GM12878 (cell line): Measurements from ENCODE around the gene PRM3. TPM values are rescaled to one million over a fixed set of nuclear protein-coding genes. Genes with fewer than 3 reads are reported as not detected.

Experiments used
- ATF2 ChIP-seq: IDR thresholded peaks from 2 replicates; pipeline ENCODE4 v1.6.1; 2012; ENCODE audit warnings: low read length, inconsistent platforms
- BACH1 ChIP-seq: fragments of 450-650 bp; IDR thresholded peaks from 2 replicates; pipeline ENCODE4 v1.6.1; 2017; ENCODE audit warnings: mild to moderate bottlenecking, borderline replicate concordance
- CHD4 ChIP-seq: fragments of 200-600 bp; sonication (generic); IDR thresholded peaks from 2 replicates; pipeline ENCODE4 v1.6.1; 2016; ENCODE audit warnings: mild to moderate bottlenecking
- E4F1 ChIP-seq: fragments of 450-650 bp; IDR thresholded peaks from 2 replicates; pipeline ENCODE4 v1.6.1; 2018; ENCODE audit warnings: borderline replicate concordance, mild to moderate bottlenecking; ENCODE audit not compliant: partially characterized antibody
- FOXK2 ChIP-seq: fragments of 450-650 bp; IDR thresholded peaks from 2 replicates; pipeline ENCODE4 v1.6.1; 2017; ENCODE audit warnings: mild to moderate bottlenecking, moderate library complexity
- IRF3 ChIP-seq: fragments of 450-650 bp; IDR thresholded peaks from 2 replicates; pipeline ENCODE4 v1.6.1; 2014; ENCODE audit warnings: mild to moderate bottlenecking
- NR2C1 ChIP-seq: fragments of 450-650 bp; IDR thresholded peaks from 2 replicates; pipeline ENCODE4 v1.6.1; 2017; ENCODE audit warnings: antibody characterized with exemption, mild to moderate bottlenecking, moderate library complexity
- POLR2A ChIP-seq: IDR thresholded peaks from 2 replicates; pipeline ENCODE4 v1.6.1; 2011; ENCODE audit warnings: low read depth, mild to moderate bottlenecking, low read length
- SMAD5 ChIP-seq: IDR thresholded peaks from 2 replicates; pipeline ENCODE4 v1.6.1; 2016; ENCODE audit warnings: antibody characterized with exemption, low read depth
- WRNIP1 ChIP-seq: IDR thresholded peaks from 2 replicates; pipeline ENCODE4 v1.6.1; 2011; ENCODE audit warnings: low read depth, low read length, improper control_type of control experiment, borderline replicate concordance
- polyA plus RNA-seq, 11 experiments: library from polyadenylated mRNA; depleted of rRNA in 4 of 11; unstranded in 6 of 11; stranded (reverse) in 5 of 11; fragments of >200 nt; fragmentation: Nextera tagmentation in 4 of 11; fragmentation: Illumina TruSeq in 1 of 11; extraction: Ambion mirVana in 4 of 11; extraction: Trizol in 1 of 11; gene quantifications; 1 replicate in 1 of 11; 2 replicates in 10 of 11; pipeline versions ENCODE4 v1.2.1 to v1.2.3, GENCODE V29; 2011 to 2016; ENCODE audit warnings: inconsistent platforms in 2 of 11, missing spikeins in 2 of 11, low read depth in 1 of 11
- total RNA-seq, 4 experiments: library from RNA; depleted of rRNA in 3 of 4; stranded (reverse); fragments of >200 nt in 3 of 4; fragmentation: Illumina TruSeq in 1 of 4; extraction: Trizol in 1 of 4; gene quantifications; 2 replicates each; pipeline versions ENCODE4 v1.2.1 to v1.2.3, GENCODE V29; 2013 to 2021
- TF ChIP-seq, protein P1 (sequence below): fragments of 450-650 bp; IDR thresholded peaks from 2 replicates; pipeline ENCODE4 v1.6.1; 2017; ENCODE audit warnings: mild to moderate bottlenecking, moderate library complexity
- TF ChIP-seq, protein P2 (sequence below): fragments of 150-350 bp; IDR thresholded peaks from 2 replicates; pipeline ENCODE4 v1.6.1; 2014; ENCODE audit warnings: mild to moderate bottlenecking, low read depth, low read length
- TF ChIP-seq, protein P3 (sequence below): IDR thresholded peaks from 2 replicates; pipeline ENCODE4 v1.6.1; 2012; ENCODE audit warnings: improper control_type of control experiment, low read depth, low read length; ENCODE audit not compliant: insufficient replicate concordance

PRM3 gene
- total and polyA plus RNA-seq, 10 of the 15 experiments (the other 5 are each of a cell fraction or from before 2014, with no cell fraction given) = not detected

DNA sequence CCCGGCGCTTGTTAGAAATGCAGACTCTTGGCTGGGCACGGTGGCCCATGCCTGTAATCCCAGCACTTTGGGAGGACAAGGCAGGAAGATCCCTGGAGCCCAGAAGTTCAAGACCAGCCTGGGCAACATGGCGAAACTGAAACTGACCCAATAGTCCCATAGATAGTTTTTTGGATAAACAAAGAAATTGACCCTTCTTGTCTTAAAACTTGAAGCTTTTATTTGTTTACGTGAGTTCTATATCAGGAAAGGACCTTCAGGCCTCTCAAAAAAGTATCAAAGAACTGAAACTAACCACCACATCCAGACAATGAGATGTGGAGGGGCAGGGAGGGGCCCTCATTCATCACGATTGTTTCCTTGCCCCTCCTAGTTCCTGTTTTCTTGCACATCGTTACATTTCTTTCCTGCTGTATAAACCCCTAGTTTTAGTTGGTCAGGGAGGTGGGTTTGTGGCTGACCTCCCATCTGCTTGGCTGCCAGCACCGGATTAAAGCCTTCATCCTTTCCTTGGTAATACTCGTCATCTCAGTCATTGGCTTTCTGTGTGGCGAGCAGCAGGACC is 37.6 kb upstream of the PRM3 start (continued):
- TF ChIP-seq, protein P1, sequence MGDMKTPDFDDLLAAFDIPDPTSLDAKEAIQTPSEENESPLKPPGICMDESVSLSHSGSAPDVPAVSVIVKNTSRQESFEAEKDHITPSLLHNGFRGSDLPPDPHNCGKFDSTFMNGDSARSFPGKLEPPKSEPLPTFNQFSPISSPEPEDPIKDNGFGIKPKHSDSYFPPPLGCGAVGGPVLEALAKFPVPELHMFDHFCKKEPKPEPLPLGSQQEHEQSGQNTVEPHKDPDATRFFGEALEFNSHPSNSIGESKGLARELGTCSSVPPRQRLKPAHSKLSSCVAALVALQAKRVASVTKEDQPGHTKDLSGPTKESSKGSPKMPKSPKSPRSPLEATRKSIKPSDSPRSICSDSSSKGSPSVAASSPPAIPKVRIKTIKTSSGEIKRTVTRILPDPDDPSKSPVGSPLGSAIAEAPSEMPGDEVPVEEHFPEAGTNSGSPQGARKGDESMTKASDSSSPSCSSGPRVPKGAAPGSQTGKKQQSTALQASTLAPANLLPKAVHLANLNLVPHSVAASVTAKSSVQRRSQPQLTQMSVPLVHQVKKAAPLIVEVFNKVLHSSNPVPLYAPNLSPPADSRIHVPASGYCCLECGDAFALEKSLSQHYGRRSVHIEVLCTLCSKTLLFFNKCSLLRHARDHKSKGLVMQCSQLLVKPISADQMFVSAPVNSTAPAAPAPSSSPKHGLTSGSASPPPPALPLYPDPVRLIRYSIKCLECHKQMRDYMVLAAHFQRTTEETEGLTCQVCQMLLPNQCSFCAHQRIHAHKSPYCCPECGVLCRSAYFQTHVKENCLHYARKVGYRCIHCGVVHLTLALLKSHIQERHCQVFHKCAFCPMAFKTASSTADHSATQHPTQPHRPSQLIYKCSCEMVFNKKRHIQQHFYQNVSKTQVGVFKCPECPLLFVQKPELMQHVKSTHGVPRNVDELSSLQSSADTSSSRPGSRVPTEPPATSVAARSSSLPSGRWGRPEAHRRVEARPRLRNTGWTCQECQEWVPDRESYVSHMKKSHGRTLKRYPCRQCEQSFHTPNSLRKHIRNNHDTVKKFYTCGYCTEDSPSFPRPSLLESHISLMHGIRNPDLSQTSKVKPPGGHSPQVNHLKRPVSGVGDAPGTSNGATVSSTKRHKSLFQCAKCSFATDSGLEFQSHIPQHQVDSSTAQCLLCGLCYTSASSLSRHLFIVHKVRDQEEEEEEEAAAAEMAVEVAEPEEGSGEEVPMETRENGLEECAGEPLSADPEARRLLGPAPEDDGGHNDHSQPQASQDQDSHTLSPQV = peak; percentile 55
- TF ChIP-seq NR2C1 = no peak
- no peak for TF ChIP-seq SMAD5
- TF ChIP-seq FOXK2 = peak; percentile 65; the same call in 1 of the 2 replicates
- peak; percentile 61; the same call in 1 of the 2 replicates for TF ChIP-seq ATF2
- 0 out of 2 replicates have a peak, but pooled peaks have one; percentile 24 for TF ChIP-seq WRNIP1
- no peak for TF ChIP-seq CHD4
- TF ChIP-seq BACH1 = peak; percentile 61; the same call in 1 of the 2 replicates
- no peak for TF ChIP-seq IRF3
- TF ChIP-seq, protein P2, sequence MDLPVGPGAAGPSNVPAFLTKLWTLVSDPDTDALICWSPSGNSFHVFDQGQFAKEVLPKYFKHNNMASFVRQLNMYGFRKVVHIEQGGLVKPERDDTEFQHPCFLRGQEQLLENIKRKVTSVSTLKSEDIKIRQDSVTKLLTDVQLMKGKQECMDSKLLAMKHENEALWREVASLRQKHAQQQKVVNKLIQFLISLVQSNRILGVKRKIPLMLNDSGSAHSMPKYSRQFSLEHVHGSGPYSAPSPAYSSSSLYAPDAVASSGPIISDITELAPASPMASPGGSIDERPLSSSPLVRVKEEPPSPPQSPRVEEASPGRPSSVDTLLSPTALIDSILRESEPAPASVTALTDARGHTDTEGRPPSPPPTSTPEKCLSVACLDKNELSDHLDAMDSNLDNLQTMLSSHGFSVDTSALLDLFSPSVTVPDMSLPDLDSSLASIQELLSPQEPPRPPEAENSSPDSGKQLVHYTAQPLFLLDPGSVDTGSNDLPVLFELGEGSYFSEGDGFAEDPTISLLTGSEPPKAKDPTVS = no peak
- TF ChIP-seq, protein P3, sequence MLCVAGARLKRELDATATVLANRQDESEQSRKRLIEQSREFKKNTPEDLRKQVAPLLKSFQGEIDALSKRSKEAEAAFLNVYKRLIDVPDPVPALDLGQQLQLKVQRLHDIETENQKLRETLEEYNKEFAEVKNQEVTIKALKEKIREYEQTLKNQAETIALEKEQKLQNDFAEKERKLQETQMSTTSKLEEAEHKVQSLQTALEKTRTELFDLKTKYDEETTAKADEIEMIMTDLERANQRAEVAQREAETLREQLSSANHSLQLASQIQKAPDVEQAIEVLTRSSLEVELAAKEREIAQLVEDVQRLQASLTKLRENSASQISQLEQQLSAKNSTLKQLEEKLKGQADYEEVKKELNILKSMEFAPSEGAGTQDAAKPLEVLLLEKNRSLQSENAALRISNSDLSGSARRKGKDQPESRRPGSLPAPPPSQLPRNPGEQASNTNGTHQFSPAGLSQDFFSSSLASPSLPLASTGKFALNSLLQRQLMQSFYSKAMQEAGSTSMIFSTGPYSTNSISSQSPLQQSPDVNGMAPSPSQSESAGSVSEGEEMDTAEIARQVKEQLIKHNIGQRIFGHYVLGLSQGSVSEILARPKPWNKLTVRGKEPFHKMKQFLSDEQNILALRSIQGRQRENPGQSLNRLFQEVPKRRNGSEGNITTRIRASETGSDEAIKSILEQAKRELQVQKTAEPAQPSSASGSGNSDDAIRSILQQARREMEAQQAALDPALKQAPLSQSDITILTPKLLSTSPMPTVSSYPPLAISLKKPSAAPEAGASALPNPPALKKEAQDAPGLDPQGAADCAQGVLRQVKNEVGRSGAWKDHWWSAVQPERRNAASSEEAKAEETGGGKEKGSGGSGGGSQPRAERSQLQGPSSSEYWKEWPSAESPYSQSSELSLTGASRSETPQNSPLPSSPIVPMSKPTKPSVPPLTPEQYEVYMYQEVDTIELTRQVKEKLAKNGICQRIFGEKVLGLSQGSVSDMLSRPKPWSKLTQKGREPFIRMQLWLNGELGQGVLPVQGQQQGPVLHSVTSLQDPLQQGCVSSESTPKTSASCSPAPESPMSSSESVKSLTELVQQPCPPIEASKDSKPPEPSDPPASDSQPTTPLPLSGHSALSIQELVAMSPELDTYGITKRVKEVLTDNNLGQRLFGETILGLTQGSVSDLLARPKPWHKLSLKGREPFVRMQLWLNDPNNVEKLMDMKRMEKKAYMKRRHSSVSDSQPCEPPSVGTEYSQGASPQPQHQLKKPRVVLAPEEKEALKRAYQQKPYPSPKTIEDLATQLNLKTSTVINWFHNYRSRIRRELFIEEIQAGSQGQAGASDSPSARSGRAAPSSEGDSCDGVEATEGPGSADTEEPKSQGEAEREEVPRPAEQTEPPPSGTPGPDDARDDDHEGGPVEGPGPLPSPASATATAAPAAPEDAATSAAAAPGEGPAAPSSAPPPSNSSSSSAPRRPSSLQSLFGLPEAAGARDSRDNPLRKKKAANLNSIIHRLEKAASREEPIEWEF = no peak
- no peak for TF ChIP-seq POLR2A
- TF ChIP-seq E4F1 = no peak
